ENCODE measurements around the gene LRCH1.
A peak's percentile ranks its signal among the peaks of the same experiment; 100 is the strongest.
"Not testable (repeated sequence)": the region's sequence is repeated elsewhere in the genome, so short reads cannot be mapped to it uniquely, and the experiment has no call there.

The LRCH1 gene

DNA sequence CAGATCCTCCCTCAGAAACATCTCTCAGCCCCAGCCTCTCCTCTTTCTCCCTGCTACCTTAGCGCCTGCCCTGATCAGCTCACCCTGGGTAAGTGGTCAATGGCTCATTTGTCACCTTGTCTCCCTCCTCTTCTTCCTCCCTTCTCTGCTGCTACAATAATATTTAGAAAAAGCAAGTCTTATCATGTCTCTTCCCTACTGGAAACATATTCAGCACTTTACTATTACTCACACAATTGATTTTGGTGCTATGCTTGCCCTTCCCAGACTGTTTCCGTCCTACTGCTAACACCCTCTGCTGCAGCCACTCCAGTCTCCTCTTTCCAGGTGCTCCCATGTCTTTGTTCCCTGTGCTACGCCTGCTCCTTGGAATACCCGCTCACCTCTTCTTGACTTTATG lies 208.2 kb downstream of the LRCH1 start:
- no peak for DNase-seq

DNA sequence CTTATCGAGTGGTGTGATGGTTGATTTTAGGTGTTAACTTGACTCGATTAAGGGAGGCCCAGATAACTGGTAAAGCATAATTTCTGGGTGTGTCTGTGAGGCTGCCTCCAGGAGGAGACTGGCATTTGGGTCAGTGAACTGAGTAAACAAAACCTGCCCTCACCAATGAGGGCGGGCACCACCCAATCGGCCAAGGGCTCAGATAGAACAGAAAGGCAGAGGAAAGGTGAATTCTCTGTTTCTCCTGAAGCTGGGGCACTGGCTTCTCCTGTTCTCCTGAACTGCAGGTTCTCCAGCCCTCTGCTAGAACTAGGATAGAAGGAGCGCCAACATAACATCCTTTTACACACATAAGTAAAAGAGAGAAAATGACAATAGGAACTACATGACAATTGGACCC lies 208.9 kb downstream of the LRCH1 start:
- no peak for DNase-seq

DNA sequence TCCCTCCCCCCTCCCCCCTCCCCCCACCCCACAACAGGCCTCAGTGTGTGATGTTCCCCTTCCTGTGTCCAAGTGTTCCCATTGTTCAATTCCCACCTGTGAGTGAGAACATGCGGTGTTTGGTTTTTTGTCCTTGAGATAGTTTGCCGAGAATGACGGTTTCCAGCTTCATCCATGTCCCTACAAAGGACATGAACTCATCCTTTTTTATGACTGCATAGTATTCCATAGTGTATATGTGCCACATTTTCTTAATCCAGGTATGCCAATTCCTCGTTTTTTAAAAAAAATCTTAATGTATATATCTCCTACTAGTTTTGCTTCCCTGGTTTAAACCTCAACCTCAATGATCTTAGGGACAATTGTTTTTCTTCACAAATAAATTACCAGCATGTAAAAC lies 217.0 kb downstream of the LRCH1 start:
- not testable (repeated sequence) for DNase-seq

DNA sequence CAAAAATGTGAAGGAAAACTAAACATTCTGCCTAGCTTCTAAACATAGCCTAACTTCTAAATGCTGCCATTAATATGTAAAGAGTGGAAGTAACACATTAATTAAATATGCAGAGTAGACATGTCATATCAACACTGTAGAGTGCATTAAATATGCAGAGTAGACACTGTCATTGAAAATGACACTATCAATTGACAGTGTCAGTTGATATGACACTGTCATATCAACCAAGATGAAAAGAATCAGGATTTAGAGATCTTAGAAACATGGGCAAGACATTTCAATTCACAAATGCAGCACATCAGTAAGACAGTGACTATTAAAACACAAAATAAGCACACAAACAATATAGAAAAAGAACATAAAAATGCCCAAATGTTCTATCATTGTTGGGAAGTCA lies 218.7 kb downstream of the LRCH1 start:
- DNase-seq: no peak

DNA sequence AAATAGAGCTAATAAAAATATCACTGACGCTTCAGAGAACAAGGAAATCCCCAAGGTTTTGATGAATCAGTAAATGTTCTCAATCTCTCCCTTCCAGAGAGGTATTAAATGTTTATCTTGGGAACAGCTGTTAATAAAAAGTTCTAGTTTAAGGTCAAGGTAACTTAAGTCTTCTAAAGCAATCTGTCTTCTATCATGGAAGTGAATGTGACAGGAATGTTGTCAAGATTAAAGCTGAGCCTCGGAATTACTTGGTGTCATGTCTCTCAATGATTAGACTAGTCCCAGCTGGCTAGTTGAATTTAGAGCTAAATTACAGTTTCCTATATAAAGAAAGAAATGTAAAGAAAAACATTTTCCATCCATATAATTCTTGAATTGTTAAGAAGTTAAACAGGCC lies 220.6 kb downstream of the LRCH1 start:
- no peak for DNase-seq

DNA sequence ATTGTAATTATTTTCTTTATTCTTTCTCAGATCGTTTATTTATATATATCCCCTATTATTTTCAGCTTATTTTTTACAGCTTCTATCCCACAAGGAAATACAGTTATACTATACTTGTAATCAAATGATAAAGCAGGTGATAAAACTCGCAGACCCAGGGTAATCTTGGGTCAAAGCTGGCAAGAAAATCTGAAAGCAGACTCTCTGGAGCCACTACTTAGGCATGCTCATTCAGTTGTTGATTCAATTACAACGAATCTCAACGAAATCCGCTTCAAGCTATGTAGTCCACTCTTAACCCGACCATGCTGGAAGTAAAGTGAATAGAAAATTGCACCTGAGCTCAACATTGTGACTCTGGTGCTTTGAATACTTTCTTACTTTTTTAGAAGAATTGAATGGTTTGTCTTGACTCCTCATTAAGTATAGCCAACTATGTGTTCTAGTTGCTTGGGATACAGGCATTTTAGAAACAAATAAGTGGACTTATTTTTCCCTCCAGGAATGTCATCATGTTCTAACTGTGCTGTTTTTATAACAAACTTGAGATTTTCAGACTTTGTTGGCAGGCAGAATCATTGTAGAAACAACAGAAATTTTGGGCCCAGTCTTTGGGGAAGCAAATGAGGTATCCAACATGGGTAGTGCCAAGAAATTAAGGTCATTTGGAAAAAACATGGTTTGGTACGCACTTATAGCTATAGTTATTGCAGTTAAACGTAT lies 222.6 kb downstream of the LRCH1 start:
- no peak for DNase-seq

DNA sequence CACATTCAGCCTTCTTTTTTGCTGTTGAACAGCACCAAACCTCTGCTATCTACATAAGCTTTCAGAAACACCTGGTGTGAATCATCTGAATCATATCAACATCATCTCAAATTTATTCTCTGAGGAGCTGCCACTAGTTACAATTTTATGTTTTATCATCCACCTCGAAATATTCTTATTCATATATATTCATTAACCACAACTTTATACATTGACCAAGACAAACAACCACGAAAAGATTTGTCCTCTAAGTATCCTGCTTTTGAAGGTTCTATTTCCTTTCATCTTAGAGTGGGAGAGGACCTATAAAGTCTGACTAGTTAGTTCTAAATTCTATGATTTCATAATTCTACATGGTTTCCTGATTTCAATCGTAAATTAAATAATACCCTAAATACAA lies 225.1 kb downstream of the LRCH1 start:
- no peak for DNase-seq

DNA sequence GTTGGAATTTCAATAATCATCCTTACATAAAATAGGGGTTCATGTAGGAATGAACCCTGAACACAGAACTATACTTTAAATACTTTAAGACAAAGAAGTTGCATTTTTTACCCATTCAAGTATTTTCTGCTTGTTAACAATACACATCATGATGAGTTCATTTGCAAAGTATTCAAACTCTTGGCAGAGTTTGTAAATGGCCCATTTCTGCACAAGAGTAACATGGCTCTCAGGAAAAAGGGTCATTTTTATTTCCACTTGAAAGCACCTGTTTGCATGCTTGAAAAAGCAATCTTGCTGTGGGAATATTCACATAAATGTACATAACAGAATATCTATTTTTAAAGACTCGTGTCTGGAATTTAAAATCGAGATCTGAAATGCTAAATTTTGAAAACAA lies 225.9 kb downstream of the LRCH1 start:
- DNase-seq: no peak

DNA sequence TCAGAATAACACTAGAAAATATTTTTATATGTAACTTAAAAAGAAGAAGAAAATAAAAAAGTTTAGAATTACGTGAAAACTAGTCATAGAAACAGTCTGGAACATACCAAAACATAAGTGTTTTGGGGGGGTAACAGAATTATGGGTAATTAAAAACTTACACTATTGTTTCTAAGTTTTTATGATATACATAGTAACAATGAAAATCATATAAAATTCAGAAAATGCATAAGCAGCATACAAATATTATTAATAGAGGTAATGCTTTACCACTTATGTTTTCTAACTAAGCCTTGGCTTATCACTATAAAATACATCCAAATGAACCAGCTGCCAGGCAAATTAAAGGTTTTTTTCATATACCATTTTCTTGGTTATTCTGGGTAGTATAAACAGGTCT lies 229.1 kb downstream of the LRCH1 start:
- no peak for DNase-seq

DNA sequence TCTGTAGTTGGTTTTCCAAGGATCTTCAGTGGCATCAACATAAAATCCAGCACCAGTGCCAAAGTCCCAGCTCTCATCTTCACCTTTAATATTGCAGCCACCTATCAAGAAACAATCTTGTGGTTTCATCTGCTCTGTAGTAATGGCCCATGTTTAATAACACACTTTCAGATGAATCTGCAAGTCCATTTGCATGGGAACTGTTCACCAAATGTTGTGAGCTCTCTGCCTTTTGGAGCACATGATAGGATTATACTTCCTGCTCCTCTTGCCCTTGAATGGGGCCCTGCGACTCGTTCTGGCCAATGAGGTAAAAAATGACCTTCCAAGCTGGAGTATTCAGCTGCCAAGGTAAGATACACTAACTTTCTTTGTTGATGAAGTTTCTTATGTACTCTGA lies 229.7 kb downstream of the LRCH1 start:
- no peak for DNase-seq

DNA sequence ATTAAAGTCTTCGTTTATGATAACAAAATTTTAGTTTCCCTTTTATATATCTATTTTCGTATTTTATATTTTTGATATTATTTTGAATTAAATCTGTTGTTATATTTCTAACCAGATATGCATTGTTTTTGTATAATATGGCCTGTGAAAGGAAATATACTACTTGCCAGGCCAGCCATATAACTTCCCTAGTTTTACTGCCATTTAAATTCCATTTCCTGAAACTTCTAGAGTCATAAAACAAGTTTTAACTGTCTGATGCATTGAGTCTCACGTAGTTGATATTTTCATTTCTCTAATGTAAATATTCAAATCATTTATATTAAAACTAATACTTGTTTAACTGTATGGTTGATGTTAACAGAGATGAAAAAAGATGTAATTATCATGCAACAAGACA lies 230.5 kb downstream of the LRCH1 start:
- no peak for DNase-seq

DNA sequence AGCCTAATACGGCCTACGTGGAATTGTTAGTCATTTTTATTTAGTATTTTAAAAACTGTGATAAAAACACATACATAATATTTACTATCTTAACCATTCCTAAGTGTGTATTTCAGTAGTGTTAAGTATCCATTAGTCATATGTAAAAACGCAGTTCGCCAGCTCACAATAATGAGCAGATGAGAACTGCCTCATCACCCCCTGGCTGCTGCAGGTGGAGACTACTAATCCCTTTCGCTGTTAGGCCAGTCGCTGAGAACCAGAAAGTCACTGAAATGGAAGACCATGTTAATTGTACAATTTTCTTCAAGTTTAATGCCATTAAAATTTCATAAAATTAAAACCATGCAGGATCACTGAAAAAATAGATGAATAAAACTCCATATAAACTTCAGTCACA lies 242.4 kb downstream of the LRCH1 start:
- DNase-seq: no peak

DNA sequence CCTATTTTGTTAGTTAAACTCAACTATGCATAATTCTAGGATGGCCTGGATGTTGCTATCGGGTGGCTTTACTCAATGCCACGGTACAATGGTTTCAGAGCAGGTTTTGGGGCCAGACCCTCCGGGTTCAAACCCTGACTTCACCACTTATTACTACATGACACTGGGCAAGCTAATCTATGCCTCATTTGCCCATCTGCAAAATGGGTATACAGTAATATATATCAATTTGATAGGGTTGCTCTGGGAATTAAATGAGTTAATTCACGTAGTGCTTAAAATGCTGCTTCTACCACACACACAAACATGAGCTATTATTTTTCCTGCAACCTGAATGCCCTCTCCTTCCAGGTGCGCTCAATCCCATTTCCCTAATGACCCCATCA lies 243.2 kb downstream of the LRCH1 start:
- DNase-seq: no peak

DNA sequence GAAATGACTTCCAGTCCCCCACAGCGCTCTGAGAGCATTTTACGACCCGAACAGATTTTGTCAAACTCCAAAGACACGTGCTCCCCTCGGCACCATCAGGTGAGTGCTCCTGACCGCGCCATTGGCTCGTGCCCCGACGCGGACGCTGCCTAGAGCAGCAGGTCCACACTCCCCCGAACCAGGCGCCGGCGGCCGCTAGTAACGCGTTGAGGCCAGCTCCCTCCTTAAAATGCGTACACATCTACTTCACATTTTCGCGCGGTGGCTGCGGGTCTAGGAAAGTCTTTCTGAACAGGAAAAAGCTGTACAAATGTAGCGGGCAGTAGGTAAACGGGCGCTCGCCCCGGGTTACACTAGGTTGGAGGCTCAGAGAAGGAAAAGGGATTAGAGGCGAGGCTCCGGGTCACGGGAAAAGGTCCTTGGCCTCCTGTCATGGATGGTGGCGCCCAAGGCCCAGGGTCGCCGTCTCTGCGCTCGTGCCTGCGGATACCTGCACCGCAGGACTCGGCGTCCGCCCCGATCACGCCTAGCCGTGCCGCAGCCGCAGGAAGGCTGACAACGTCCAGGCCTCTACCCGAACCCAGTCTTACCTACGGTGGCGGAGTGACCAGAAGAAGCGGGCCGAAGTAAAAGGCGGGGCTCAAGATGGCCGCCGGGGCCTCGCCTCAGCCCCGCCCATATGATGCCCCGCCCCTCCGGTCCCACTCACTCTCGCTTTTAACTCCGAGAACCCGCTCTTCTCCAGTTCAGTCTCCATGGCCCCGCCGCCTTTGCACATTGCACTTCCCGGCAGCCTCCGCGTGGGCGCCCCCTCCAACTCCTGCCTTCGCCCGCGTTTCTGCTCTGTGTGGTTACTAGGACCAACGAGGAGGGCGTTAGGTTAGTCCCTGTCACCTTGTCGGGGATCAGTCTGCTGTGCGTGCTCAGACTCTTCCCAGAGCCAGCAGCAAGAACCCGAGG lies 243.8 kb downstream of the LRCH1 start, which contains the start of gene ESD:
ESD (minus strand) TSS at position 647 of the 960 bp plus-strand sequence. CDS start 5,748 bp downstream, outside the sequence.
- DNase-seq: peak; percentile 80

DNA sequence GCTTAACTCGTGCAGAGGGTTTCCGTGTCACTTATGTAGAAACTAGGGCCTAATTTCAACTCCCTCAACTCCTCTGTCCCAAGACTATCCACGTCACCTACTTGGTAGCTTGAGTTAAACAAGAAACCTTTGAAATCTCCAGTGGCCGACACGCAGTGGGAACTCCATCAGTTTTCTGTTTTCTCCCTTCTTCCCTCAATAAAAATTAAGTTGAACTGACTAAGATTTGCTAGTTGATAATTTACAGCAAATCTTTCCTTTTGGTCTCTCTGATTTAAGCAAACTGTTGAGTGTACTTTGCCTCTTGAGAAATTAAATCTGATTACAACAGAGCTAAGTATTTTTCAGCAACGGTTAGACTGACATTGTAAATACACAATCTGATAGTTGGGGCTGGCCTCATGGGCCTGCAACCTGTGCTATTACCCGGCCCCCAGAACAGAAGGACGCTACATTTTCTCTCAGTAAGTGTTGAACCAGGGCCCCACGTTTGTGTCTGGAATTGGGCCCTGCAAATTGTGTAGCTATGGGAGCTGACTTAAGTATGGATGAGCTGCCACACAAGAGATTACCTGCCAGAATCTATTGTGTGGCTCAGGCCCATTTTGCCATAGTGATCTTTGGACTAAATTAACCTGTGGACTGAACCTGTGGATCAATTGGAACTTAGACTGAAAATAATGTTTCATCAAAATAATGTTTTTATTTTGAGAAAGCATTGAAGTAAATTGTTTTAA lies 244.7 kb downstream of the LRCH1 start:
- no peak for DNase-seq

DNA sequence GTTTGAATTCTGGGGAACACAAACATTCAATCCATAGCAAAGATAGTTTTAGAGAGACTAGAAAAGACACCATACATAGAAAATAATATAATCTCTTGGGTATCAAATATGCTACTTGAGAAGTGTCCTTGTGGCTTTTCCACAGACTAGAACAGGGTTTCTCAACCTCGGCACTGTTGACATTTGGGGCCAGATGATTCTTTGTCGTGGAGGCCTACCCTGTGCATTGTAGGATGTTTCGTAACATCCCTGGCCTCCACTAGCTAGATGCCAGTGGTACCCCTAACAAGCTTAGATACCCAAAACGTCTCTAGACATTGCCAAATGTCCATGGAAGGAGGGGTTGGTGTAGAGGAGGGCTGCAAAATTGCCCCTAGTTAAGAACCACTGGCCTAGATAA lies 246.2 kb downstream of the LRCH1 start:
- DNase-seq: no peak

DNA sequence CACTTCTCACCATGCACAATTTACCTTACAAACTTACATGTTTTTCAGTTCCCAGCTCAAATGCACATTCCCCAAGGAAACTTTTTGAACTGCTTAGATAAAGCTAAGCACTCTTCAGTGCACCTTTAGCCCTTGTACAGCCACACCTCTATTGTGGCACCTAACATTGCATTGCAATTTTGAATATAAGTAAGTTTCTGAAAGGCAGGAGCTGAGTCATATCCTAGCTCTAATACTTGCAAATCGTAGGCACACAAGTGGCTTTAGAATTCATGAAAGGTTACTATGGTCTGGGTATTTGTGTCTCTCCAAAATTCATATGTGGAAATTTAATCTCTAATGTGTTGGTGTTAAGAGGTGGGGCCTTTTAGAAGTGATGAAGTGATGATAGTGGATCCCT lies 248.9 kb downstream of the LRCH1 start:
- no peak for DNase-seq
